Measurements from ENCODE around the gene ARHGAP44. TPM values are rescaled to one million over a fixed set of nuclear protein-coding genes. Genes with fewer than 3 reads are reported as not detected.

ARHGAP44 gene
- total and polyA plus RNA-seq, 2 of the 8 experiments (the other 6 are each of a cell fraction or from before 2014, with no cell fraction given), result 6.2 to 22.2 TPM

- TF ChIP-seq CTCF (IDR thresholded peaks at IDR 0.05; ENCODE audit: control extremely low read depth in 1 of 3, insufficient read depth in 1 of 3, low read depth in 1 of 3, low read length in 3 of 3) (no peak), E2F6 (IDR thresholded peaks at IDR 0.05) (no peak), CBX8 (IDR thresholded peaks at IDR 0.05; ENCODE audit: borderline replicate concordance, low read depth, low read length) (no peak), RXRA (IDR thresholded peaks at IDR 0.05; ENCODE audit: insufficient read depth, low read depth, low read length) (no peak), CBX5 (IDR thresholded peaks at IDR 0.05; ENCODE audit: low read depth, low read length) (no peak), BCL11A (IDR thresholded peaks at IDR 0.05; ENCODE audit: low read depth in 2 of 2, low read length in 2 of 2) (no peak)
Measured at GRCh38 chr17:12866244-12866643, 76.9 kb downstream of the ARHGAP44 start (continued).

Data from H1 (cell line).